H9 (cell line): ENCODE data around the gene GRID1. TPM values are rescaled to one million over a fixed set of nuclear protein-coding genes. Genes with fewer than 3 reads are reported as not detected.

Experiments used
- DNase-seq: peaks from one replicate; pipeline ENCODE4 v3.0.0-alpha.2; 2017
- H2AFZ ChIP-seq: one replicate; pipeline ENCODE4 v1.6.1; 2013; ENCODE audit warnings: mild to moderate bottlenecking, low read length, control low read depth, moderate library complexity
- H2AK5ac ChIP-seq: 2 replicates; pipeline ENCODE4 v1.6.1; 2013; ENCODE audit warnings: low read length, control low read depth, mixed read lengths; ENCODE audit not compliant: insufficient read length
- H2BK120ac ChIP-seq: one replicate; pipeline ENCODE4 v1.6.1; 2013; ENCODE audit warnings: low read depth, mild to moderate bottlenecking, low read length, control low read depth, inconsistent platforms; ENCODE audit not compliant: poor library complexity, severe bottlenecking
- H2BK12ac ChIP-seq: 2 replicates; pipeline ENCODE4 v1.6.1; 2013; ENCODE audit warnings: low read length, control low read depth, mixed read lengths, low read depth; ENCODE audit not compliant: insufficient read length
- H2BK15ac ChIP-seq: 2 replicates; pipeline ENCODE4 v1.6.1; 2013; ENCODE audit warnings: low read depth, low read length, control low read depth
- H2BK20ac ChIP-seq: one replicate; pipeline ENCODE4 v1.6.1; 2013; ENCODE audit warnings: low read depth, mild to moderate bottlenecking, low read length, control low read depth, inconsistent platforms; ENCODE audit not compliant: poor library complexity, severe bottlenecking
- H2BK5ac ChIP-seq: 2 replicates; pipeline ENCODE4 v1.6.1; 2013; ENCODE audit warnings: low read length, control low read depth, mixed read lengths; ENCODE audit not compliant: insufficient read length
- H3K14ac ChIP-seq: 2 replicates; pipeline ENCODE4 v1.6.1; 2013; ENCODE audit warnings: low read length, control low read depth; ENCODE audit not compliant: insufficient read depth
- H3K18ac ChIP-seq: 2 replicates; pipeline ENCODE4 v1.6.1; 2013; ENCODE audit warnings: low read depth, mild to moderate bottlenecking, mixed read lengths, low read length, control low read depth; ENCODE audit not compliant: insufficient read length
- H3K23ac ChIP-seq: 2 replicates; pipeline ENCODE4 v1.6.1; 2013; ENCODE audit warnings: low read length, control low read depth, mixed read lengths, low read depth; ENCODE audit not compliant: insufficient read length
- H3K23me2 ChIP-seq: 2 replicates; pipeline ENCODE4 v1.6.1; 2013; ENCODE audit warnings: low read depth, mild to moderate bottlenecking, mixed read lengths, low read length, control low read depth; ENCODE audit not compliant: insufficient read length, poor library complexity, severe bottlenecking
- H3K27ac ChIP-seq: 2 replicates; pipeline ENCODE4 v1.5.1; 2013; ENCODE audit warnings: low read length, control low read depth, mixed read lengths, low read depth; ENCODE audit not compliant: insufficient read length
- H3K27me3 ChIP-seq: 2 replicates; pipeline ENCODE4 v1.6.1; 2013; ENCODE audit warnings: low read length, control low read depth, inconsistent platforms; ENCODE audit not compliant: insufficient read depth
- H3K4ac ChIP-seq: 2 replicates; pipeline ENCODE4 v1.6.1; 2013; ENCODE audit warnings: low read depth, mild to moderate bottlenecking, control low read depth, inconsistent platforms, low read length, moderate library complexity
- H3K4me1 ChIP-seq: 2 replicates; pipeline ENCODE4 v1.6.1; 2013; ENCODE audit warnings: low read length, control low read depth, inconsistent platforms; ENCODE audit not compliant: insufficient read depth
- H3K4me2 ChIP-seq: 2 replicates; pipeline ENCODE4 v1.6.1; 2013; ENCODE audit warnings: low read length, control low read depth, mixed read lengths; ENCODE audit not compliant: insufficient read length, insufficient read depth
- H3K56ac ChIP-seq: 2 replicates; pipeline ENCODE4 v1.6.1; 2013; ENCODE audit warnings: low read depth, mild to moderate bottlenecking, mixed read lengths, low read length, control low read depth; ENCODE audit not compliant: insufficient read length
- H3K79me1 ChIP-seq: 2 replicates; pipeline ENCODE4 v1.6.1; 2013; ENCODE audit warnings: low read depth, mild to moderate bottlenecking, moderate library complexity, low read length, control low read depth, inconsistent platforms; ENCODE audit not compliant: insufficient read depth, poor library complexity, severe bottlenecking
- H3K79me2 ChIP-seq: 2 replicates; pipeline ENCODE4 v1.6.1; 2013; ENCODE audit warnings: low read length, control low read depth, inconsistent platforms; ENCODE audit not compliant: insufficient read depth
- H3K9ac ChIP-seq: 2 replicates; pipeline ENCODE4 v1.6.1; 2013; ENCODE audit warnings: low read length, control low read depth, mixed read lengths; ENCODE audit not compliant: insufficient read length; ENCODE audit errors: extremely low read depth
- H3K9me3 ChIP-seq: one replicate; pipeline ENCODE4 v1.6.1; 2013; ENCODE audit warnings: low read depth, low read length, inconsistent platforms; ENCODE audit not compliant: control insufficient read depth
- H3T11ph ChIP-seq: one replicate; pipeline ENCODE4 v1.6.1; 2013; ENCODE audit warnings: mild to moderate bottlenecking, low read length, control low read depth, inconsistent platforms
- H4K20me1 ChIP-seq: one replicate; pipeline ENCODE4 v1.6.1; 2013; ENCODE audit not compliant: control insufficient read depth, insufficient read length, insufficient read depth
- H4K5ac ChIP-seq: 2 replicates; pipeline ENCODE4 v1.6.1; 2013; ENCODE audit warnings: low read depth, mild to moderate bottlenecking, mixed read lengths, low read length, control low read depth; ENCODE audit not compliant: insufficient read length
- H4K8ac ChIP-seq: replicated peaks from 2 replicates; pipeline ENCODE4 v1.6.1; 2013; ENCODE audit warnings: low read length, control low read depth, mixed read lengths, low read depth; ENCODE audit not compliant: insufficient read length
- H4K91ac ChIP-seq: 2 replicates; pipeline ENCODE4 v1.6.1; 2013; ENCODE audit warnings: low read depth, mild to moderate bottlenecking, moderate library complexity, mixed read lengths, low read length, control low read depth; ENCODE audit not compliant: insufficient read length
- H3K27ac Mint-ChIP-seq, 3 experiments: 2 replicates in 2 of 3; 3 replicates in 1 of 3; pipeline ENCODE4 v1.8.0; 2020 to 2021; ENCODE audit warnings: mixed read lengths in 3 of 3, mild to moderate bottlenecking in 1 of 3, moderate library complexity in 1 of 3
- H3K27me3 Mint-ChIP-seq: 2 replicates; pipeline ENCODE4 v1.8.0; 2021; ENCODE audit warnings: low read depth, mild to moderate bottlenecking, moderate library complexity, mixed read lengths
- H3K36me3 Mint-ChIP-seq, 3 experiments: 2 replicates in 2 of 3; 3 replicates in 1 of 3; pipeline ENCODE4 v1.8.0; 2020 to 2021; ENCODE audit warnings: low read depth in 3 of 3, mixed read lengths in 3 of 3; ENCODE audit not compliant: insufficient read depth in 1 of 3
- H3K4me1 Mint-ChIP-seq, 2 experiments: 2 replicates each; pipeline ENCODE4 v1.8.0; 2020; ENCODE audit warnings: mixed read lengths in 2 of 2
- H3K4me3 Mint-ChIP-seq, 2 experiments: 2 replicates in 1 of 2; 3 replicates in 1 of 2; pipeline ENCODE4 v1.8.0; 2020 to 2021; ENCODE audit warnings: mild to moderate bottlenecking in 2 of 2, mixed read lengths in 2 of 2, moderate library complexity in 1 of 2
- H3K9me3 Mint-ChIP-seq, 2 experiments: 2 replicates in 1 of 2; 3 replicates in 1 of 2; pipeline ENCODE4 v1.8.0; 2020; ENCODE audit warnings: mild to moderate bottlenecking in 2 of 2, mixed read lengths in 2 of 2, moderate library complexity in 1 of 2
- total RNA-seq: library from RNA; stranded (reverse); gene quantifications from 2 replicates; pipeline ENCODE4 v1.2.1, GENCODE V29; 2021
- TF ChIP-seq, protein P1 (sequence below): fragments of 200-600 bp; sonication (generic); conservative IDR thresholded peaks from 3 replicates; pipeline ENCODE4 v1.8.0; 2021; ENCODE audit warnings: antibody characterized with exemption, mild to moderate bottlenecking

Gene GRID1
- total RNA-seq, 1 experiment from 2014 or later = 0.35 TPM

- no peak overlapping the region for H2BK5ac ChIP-seq
- H3K23ac ChIP-seq = no peak overlapping the region
- H2AK5ac ChIP-seq = no peak overlapping the region
- no peaks in the 10 kb centered on the region for H3K79me2 ChIP-seq
- no peaks in the 10 kb centered on the region for H3K27me3 ChIP-seq
- no peak overlapping the region for H2BK120ac ChIP-seq
- no peak overlapping the region for H3T11ph ChIP-seq
- Mint-ChIP-seq H3K27me3 (peaks cover 1% of the 10 kb centered on the region; the same call in 1 of the 2 replicates), H3K4me3 (no peak overlapping the region), H3K27ac (no peak overlapping the region), H3K4me1 (0 out of 4 replicates have a peak, but pooled peaks cover 0 to 3% of the 10 kb centered on the region in 2 experiments), H3K9me3 (peaks cover 18 to 20% of the 10 kb centered on the region in 2 experiments), H3K36me3 (peaks cover 5 to 19% (median 7%) of the 10 kb centered on the region in 3 experiments; a peak in 6 of 7 replicates)
- no peaks in the 10 kb centered on the region for H3K79me1 ChIP-seq
- no peak overlapping the region for H2BK20ac ChIP-seq
- no peaks in the 10 kb centered on the region for H3K4me1 ChIP-seq
- no peak overlapping the region for H3K4me2 ChIP-seq
- H2BK12ac ChIP-seq = no peak overlapping the region
- H4K91ac ChIP-seq = no peak overlapping the region
- H4K8ac ChIP-seq = no peak overlapping the region
- no peak for DNase-seq
- H3K56ac ChIP-seq = no peak overlapping the region
- H3K18ac ChIP-seq = no peak overlapping the region
- H3K27ac ChIP-seq = no peak overlapping the region
- no peak overlapping the region for H3K4ac ChIP-seq
- no peaks in the 10 kb centered on the region for H4K20me1 ChIP-seq
- H2BK15ac ChIP-seq = no peak overlapping the region
- no peak overlapping the region for H2AFZ ChIP-seq
- H3K14ac ChIP-seq = no peak overlapping the region
- no peaks in the 10 kb centered on the region for H3K23me2 ChIP-seq
- no peak overlapping the region for H3K9ac ChIP-seq
- H3K9me3 ChIP-seq = no peaks in the 10 kb centered on the region
- TF ChIP-seq, protein P1, sequence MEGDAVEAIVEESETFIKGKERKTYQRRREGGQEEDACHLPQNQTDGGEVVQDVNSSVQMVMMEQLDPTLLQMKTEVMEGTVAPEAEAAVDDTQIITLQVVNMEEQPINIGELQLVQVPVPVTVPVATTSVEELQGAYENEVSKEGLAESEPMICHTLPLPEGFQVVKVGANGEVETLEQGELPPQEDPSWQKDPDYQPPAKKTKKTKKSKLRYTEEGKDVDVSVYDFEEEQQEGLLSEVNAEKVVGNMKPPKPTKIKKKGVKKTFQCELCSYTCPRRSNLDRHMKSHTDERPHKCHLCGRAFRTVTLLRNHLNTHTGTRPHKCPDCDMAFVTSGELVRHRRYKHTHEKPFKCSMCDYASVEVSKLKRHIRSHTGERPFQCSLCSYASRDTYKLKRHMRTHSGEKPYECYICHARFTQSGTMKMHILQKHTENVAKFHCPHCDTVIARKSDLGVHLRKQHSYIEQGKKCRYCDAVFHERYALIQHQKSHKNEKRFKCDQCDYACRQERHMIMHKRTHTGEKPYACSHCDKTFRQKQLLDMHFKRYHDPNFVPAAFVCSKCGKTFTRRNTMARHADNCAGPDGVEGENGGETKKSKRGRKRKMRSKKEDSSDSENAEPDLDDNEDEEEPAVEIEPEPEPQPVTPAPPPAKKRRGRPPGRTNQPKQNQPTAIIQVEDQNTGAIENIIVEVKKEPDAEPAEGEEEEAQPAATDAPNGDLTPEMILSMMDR = no peak
- H4K5ac ChIP-seq = no peak overlapping the region
Observed at GRCh38 chr10:85874208-85874607, 492.4 kb downstream of the GRID1 start.
